K562 (cell line): ENCODE results near the gene IGF2R. TPM values are rescaled to one million over a fixed set of nuclear protein-coding genes. Genes with fewer than 3 reads are reported as not detected.

Experiments
- ATAC-seq: fragments of 200-7000 bp; cut with Tn5 transposase; 3 replicates; pipeline ENCODE4 v1.9.1; 2020; ENCODE audit warnings: moderate library complexity
- BruUV-seq: library from RNA; stranded (reverse); fragments of 400-500 nt; replicated peaks from 2 replicates; lab custom pipeline; 2021; lab: Mats Ljungman, UMichigan
- CTCF ChIA-PET: fragments of 300-600 bp; formaldehyde crosslinking; extraction: SDS; loops from one replicate; lab custom pipeline; 2021; ENCODE audit warnings: low intra/inter-chr PET ratio; lab: Yijun Ruan, JAX
- POLR2A ChIA-PET: fragments of 300-600, 350-650 bp; sonication (Branson Sonifier 250); formaldehyde crosslinking; extraction: SDS; loops from one replicate; lab custom pipeline; 2021; ENCODE audit warnings: antibody characterized with exemption, inconsistent platforms; lab: Yijun Ruan, JAX
- DNase-seq, 4 experiments: peaks; one replicate each; pipeline versions ENCODE4 v3.0.0 to v3.0.0-alpha.2; 2011 to 2018; ENCODE audit warnings: low spot score in 3 of 4, mixed read lengths in 3 of 4; ENCODE audit errors: extremely low read depth in 1 of 4
- FAIRE-seq: peaks from 2 replicates; lab custom pipeline; 2011; peaks lifted over from hg19 to GRCh38; lab: Jason Lieb, UNC
- H2AFZ ChIP-seq: 2 replicates; pipeline ENCODE4 v1.6.0; 2011; ENCODE audit warnings: low read depth, low read length, control low read depth, inconsistent platforms
- H3K27ac ChIP-seq: fragments of 200-600 bp; 3 replicates; pipeline ENCODE4 v1.8.0; 2011; ENCODE audit warnings: low read depth, mild to moderate bottlenecking, control low read depth, inconsistent platforms, low read length, moderate library complexity, mixed read lengths; ENCODE audit errors: extremely low read depth
- H3K27me3 ChIP-seq, 2 experiments: fragments of 300-600 bp in 1 of 2; 2 replicates in 1 of 2; 3 replicates in 1 of 2; pipeline versions ENCODE4 v1.6.0 to v1.8.0; 2011; ENCODE audit warnings: inconsistent platforms in 2 of 2, low read length in 2 of 2, mild to moderate bottlenecking in 1 of 2, mixed read lengths in 1 of 2, moderate library complexity in 1 of 2; ENCODE audit not compliant: control insufficient read depth in 2 of 2, insufficient read depth in 2 of 2
- H3K36me3 ChIP-seq: fragments of 300-600 bp; 3 replicates; pipeline ENCODE4 v1.8.0; 2011; ENCODE audit warnings: mild to moderate bottlenecking, low read length, inconsistent platforms; ENCODE audit not compliant: control insufficient read depth, insufficient read depth
- H3K4me1 ChIP-seq, 2 experiments: fragments of 200-600 bp in 1 of 2; replicated peaks in 1 of 2; 2 replicates in 1 of 2; 3 replicates in 1 of 2; pipeline versions ENCODE4 v1.5.1 to v1.8.0; 2011; ENCODE audit warnings: inconsistent platforms in 2 of 2, low read length in 2 of 2, mild to moderate bottlenecking in 1 of 2, mixed read lengths in 1 of 2, moderate library complexity in 1 of 2; ENCODE audit not compliant: control insufficient read depth in 2 of 2, insufficient read depth in 2 of 2
- H3K4me2 ChIP-seq: 2 replicates; pipeline ENCODE4 v1.6.1; 2011; ENCODE audit warnings: low read length, control low read depth, inconsistent platforms, mixed read lengths; ENCODE audit not compliant: insufficient read depth
- H3K4me3 ChIP-seq: fragments of 200-600 bp; sonication (generic), shearing (Covaris generic); 2 replicates; pipeline ENCODE4 v1.5.1; 2016; ENCODE audit warnings: control low read depth, inconsistent platforms
- H3K79me2 ChIP-seq: fragments of 200-600 bp; 3 replicates; pipeline ENCODE4 v1.8.0; 2011; ENCODE audit warnings: low read length, inconsistent platforms; ENCODE audit not compliant: control insufficient read depth, insufficient read depth
- H3K9ac ChIP-seq, 2 experiments: 2 replicates each; pipeline versions ENCODE4 v1.6.0 to v1.6.1; 2011; ENCODE audit warnings: low read depth in 2 of 2, low read length in 2 of 2, control low read depth in 1 of 2, inconsistent platforms in 1 of 2, mild to moderate bottlenecking in 1 of 2, mixed read lengths in 1 of 2; ENCODE audit not compliant: insufficient read depth in 1 of 2
- H3K9me1 ChIP-seq: one replicate; pipeline ENCODE4 v1.6.0; 2011; ENCODE audit warnings: inconsistent platforms, mild to moderate bottlenecking, low read length, moderate library complexity; ENCODE audit not compliant: control insufficient read depth, insufficient read depth
- H3K9me3 ChIP-seq: replicated peaks from 2 replicates; pipeline ENCODE4 v1.5.1; 2011; ENCODE audit warnings: low read depth, low read length, inconsistent platforms; ENCODE audit not compliant: control insufficient read depth, insufficient read depth
- H4K20me1 ChIP-seq: replicated peaks from 2 replicates; pipeline ENCODE4 v1.6.1; 2011; ENCODE audit warnings: low read length, inconsistent platforms, mixed read lengths; ENCODE audit not compliant: control insufficient read depth, insufficient read depth
- ADNP ChIP-seq: fragments of 200-800 bp; sonication (Bioruptor generic); IDR thresholded peaks from 2 replicates; pipeline ENCODE4 v1.6.1; 2016; ENCODE audit warnings: missing genetic modification characterization, missing compliant biosample characterization
- CHD4 ChIP-seq: fragments of 200-600 bp; sonication (generic); IDR thresholded peaks from 3 replicates; pipeline ENCODE4 v1.6.1; 2012; ENCODE audit warnings: low read depth, mild to moderate bottlenecking, mixed read lengths, low read length, inconsistent platforms; ENCODE audit not compliant: insufficient read depth, insufficient replicate concordance, poor library complexity, severe bottlenecking
- DMBX1 ChIP-seq: fragments of 250-450 bp; sonication (Bioruptor Pico); IDR thresholded peaks from 2 replicates; pipeline ENCODE4 v1.8.0; 2022; ENCODE audit warnings: inconsistent platforms, mild to moderate bottlenecking, moderate library complexity, borderline replicate concordance
- MYBL2 ChIP-seq, 2 experiments: fragments of 450-650 bp in 1 of 2; sonication (generic) in 1 of 2; formaldehyde crosslinking in 1 of 2; IDR thresholded peaks; 2 replicates each; pipeline versions ENCODE4 v1.6.1 to v1.8.1; 2017 to 2022; ENCODE audit warnings: borderline replicate concordance in 1 of 2, inconsistent platforms in 1 of 2, low read depth in 1 of 2, mild to moderate bottlenecking in 1 of 2, missing genetic modification reagents in 1 of 2, moderate library complexity in 1 of 2
- PCBP2 ChIP-seq: fragments of 200-400 bp; formaldehyde crosslinking; IDR thresholded peaks from 2 replicates; pipeline ENCODE4 v1.6.1; 2018; ENCODE audit warnings: low read length, low read depth, mild to moderate bottlenecking, moderate library complexity; ENCODE audit not compliant: poor library complexity, severe bottlenecking
- SMARCB1 ChIP-seq: IDR thresholded peaks from 2 replicates; pipeline ENCODE4 v1.6.1; 2011; ENCODE audit warnings: improper control_type of control experiment, low read depth; ENCODE audit not compliant: insufficient read length
- TCF7 ChIP-seq: sonication (generic); IDR thresholded peaks from 2 replicates; pipeline ENCODE4 v1.6.1; 2016; ENCODE audit warnings: antibody characterized with exemption, borderline replicate concordance
- XRCC3 ChIP-seq: fragments of 450-650 bp; IDR thresholded peaks from 2 replicates; pipeline ENCODE4 v1.6.1; 2017; ENCODE audit warnings: mild to moderate bottlenecking, moderate library complexity
- ZFP36 ChIP-seq: fragments of 150-350 bp; IDR thresholded peaks from 2 replicates; pipeline ENCODE4 v1.6.1; 2018; ENCODE audit warnings: low read length, low read depth; ENCODE audit not compliant: partially characterized antibody
- ZFP91 ChIP-seq: sonication (generic); formaldehyde crosslinking; IDR thresholded peaks from 2 replicates; pipeline ENCODE4 v1.8.0; 2022; ENCODE audit warnings: mild to moderate bottlenecking, missing genetic modification reagents
- ZNF217 ChIP-seq: sonication (generic); formaldehyde crosslinking; IDR thresholded peaks from 2 replicates; pipeline ENCODE4 v1.8.0; 2022; ENCODE audit warnings: mild to moderate bottlenecking, missing genetic modification reagents
- ZNF561 ChIP-seq: fragments of 450-650 bp; formaldehyde crosslinking; conservative IDR thresholded peaks from 2 replicates; pipeline ENCODE4 v1.4.0; 2020; ENCODE audit warnings: mild to moderate bottlenecking, moderate library complexity
- WGBS: fragments of 100-300 bp; shearing (Covaris generic); methylation state at CpG from one replicate; pipeline ENCODE4 v1.1.6; 2016; ENCODE audit warnings: low coverage, mixed read lengths; ENCODE audit not compliant: insufficient coverage; ENCODE audit errors: missing lambda C conversion rate; 5-methylcytosine and 5-hydroxymethylcytosine counted together
- in situ Hi-C: fragments of 300-500 bp; cut with MboI; formaldehyde crosslinking; loops from 4 replicates; pipeline ENCODE4 v1.15.0; 2018; ENCODE audit warnings: inconsistent platforms, mixed read lengths
- intact Hi-C: fragments of 100-400 bp; cut with micrococcal nuclease; formaldehyde crosslinking; loops from 2 replicates; pipeline ENCODE4 v1.14.2; 2022
- polyA plus RNA-seq, 8 experiments: library from polyadenylated mRNA; depleted of rRNA in 4 of 8; stranded (reverse) in 5 of 8; unstranded in 3 of 8; fragments of >200 nt; fragmentation: Nextera tagmentation in 2 of 8; fragmentation: Illumina TruSeq in 1 of 8; extraction: Ambion mirVana in 2 of 8; extraction: Trizol in 1 of 8; gene quantifications; 2 replicates each; pipeline versions ENCODE4 v1.2.1 to v1.2.3, GENCODE V29; 2011 to 2014; ENCODE audit warnings: inconsistent platforms in 1 of 8, missing spikeins in 1 of 8
- total RNA-seq, 7 experiments: library from RNA; depleted of rRNA in 6 of 7; stranded (reverse); fragments of >200 nt in 6 of 7; fragmentation: Illumina TruSeq in 2 of 7; extraction: Trizol in 2 of 7; gene quantifications; 2 replicates each; pipeline versions ENCODE4 v1.2.1 to v1.2.3, GENCODE V29; 2011 to 2021; ENCODE audit warnings: low replicate concordance in 1 of 7
- TF ChIP-seq, protein P1 (sequence below): fragments of 450-650 bp; formaldehyde crosslinking; IDR thresholded peaks from 2 replicates; pipeline ENCODE4 v1.4.0; 2020; ENCODE audit warnings: mild to moderate bottlenecking

IGF2R gene
- total and polyA plus RNA-seq, 9 of the 15 experiments (the other 6 are each of a cell fraction or from before 2014, with no cell fraction given) = 3.5 to 92.3 (median 34.5) TPM

- DNase-seq = no peak
- no peaks in the 10 kb centered on the region; the same call in 1 of the 2 replicates for H3K9me3 ChIP-seq
- no peak for ATAC-seq
- no peak overlapping the region for H3K4me3 ChIP-seq
- WGBS = 91% methylated on average over 9 of the region's 9 CpGs
- POLR2A ChIA-PET = no interaction called here
- H2AFZ ChIP-seq = no peak overlapping the region
- no TSS peak for BruUV-seq
- no peaks in the 10 kb centered on the region for H3K79me2 ChIP-seq
- H3K27ac ChIP-seq = no peak overlapping the region
- no peak for TF ChIP-seq CHD4
- TF ChIP-seq, protein P1, sequence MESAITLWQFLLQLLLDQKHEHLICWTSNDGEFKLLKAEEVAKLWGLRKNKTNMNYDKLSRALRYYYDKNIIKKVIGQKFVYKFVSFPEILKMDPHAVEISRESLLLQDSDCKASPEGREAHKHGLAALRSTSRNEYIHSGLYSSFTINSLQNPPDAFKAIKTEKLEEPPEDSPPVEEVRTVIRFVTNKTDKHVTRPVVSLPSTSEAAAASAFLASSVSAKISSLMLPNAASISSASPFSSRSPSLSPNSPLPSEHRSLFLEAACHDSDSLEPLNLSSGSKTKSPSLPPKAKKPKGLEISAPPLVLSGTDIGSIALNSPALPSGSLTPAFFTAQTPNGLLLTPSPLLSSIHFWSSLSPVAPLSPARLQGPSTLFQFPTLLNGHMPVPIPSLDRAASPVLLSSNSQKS = no peak
- no peak for TF ChIP-seq ZNF217 (CRISPR knock-in tag)
- no peak for TF ChIP-seq XRCC3
- H3K9ac ChIP-seq = no peak overlapping the region
- in situ Hi-C loops = no loop called here
- H3K9me1 ChIP-seq = no peaks in the 10 kb centered on the region
- CTCF ChIA-PET = no interaction called here
- peaks cover 93% of the 10 kb centered on the region for H3K36me3 ChIP-seq
- H3K27me3 ChIP-seq = no peaks in the 10 kb centered on the region
- FAIRE-seq = no peak
- H3K4me2 ChIP-seq = no peak overlapping the region
- no peaks in the 10 kb centered on the region for H4K20me1 ChIP-seq
- H3K4me1 ChIP-seq = no peaks in the 10 kb centered on the region
- intact Hi-C loops = no loop called here
Measured at GRCh38 chr6:160069050-160069454, 100.2 kb downstream of the IGF2R start.

- H3K4me3 ChIP-seq = no peak overlapping the region
- H3K36me3 ChIP-seq = peaks cover 93% of the 10 kb centered on the region
- intact Hi-C loops = no loop called here
- FAIRE-seq (no peak), ATAC-seq (no peak), DNase-seq (no peak)
- no peak overlapping the region for H3K27ac ChIP-seq
- no peaks in the 10 kb centered on the region for H3K27me3 ChIP-seq
- H3K4me1 ChIP-seq = no peaks in the 10 kb centered on the region
- H3K9me3 ChIP-seq = no peaks in the 10 kb centered on the region; the same call in 1 of the 2 replicates
- no peak overlapping the region for H3K4me2 ChIP-seq
- in situ Hi-C loops = no loop called here
- no peaks in the 10 kb centered on the region for H3K9me1 ChIP-seq
- TF ChIP-seq SMARCB1 (no peak), ZFP91 (CRISPR knock-in tag) (no peak), TCF7 (no peak), ADNP (tag) (no peak), MYBL2 (IDR thresholded peaks at IDR 0.05; ENCODE audit: low read depth) (no peak), MYBL2 (CRISPR knock-in tag; IDR thresholded peaks at IDR 0.05; ENCODE audit: borderline replicate concordance) (no peak), ZNF561 (CRISPR knock-in tag) (no peak), DMBX1 (CRISPR knock-in tag) (no peak), PCBP2 (no peak), ZFP36 (no peak)
- POLR2A ChIA-PET = interaction anchor here (1.2 kb wide), 1 partner anchor 32 kb away, joined by 3 read pairs; no protein-coding TSS in a partner anchor
- H2AFZ ChIP-seq = no peak overlapping the region
- no peaks in the 10 kb centered on the region for H4K20me1 ChIP-seq
- BruUV-seq = no TSS peak
- H3K79me2 ChIP-seq = no peaks in the 10 kb centered on the region
- WGBS = 89% methylated on average over 7 of the region's 7 CpGs
- CTCF ChIA-PET = no interaction called here
- no peak overlapping the region for H3K9ac ChIP-seq
Measured at GRCh38 chr6:160069459-160069858, 100.6 kb downstream of the IGF2R start.
